GM12878 (cell line): ENCODE results near the gene C19orf44. TPM values are rescaled to one million over a fixed set of nuclear protein-coding genes. Genes with fewer than 3 reads are reported as not detected.
A peak's percentile ranks its signal among the peaks of the same experiment; 100 is the strongest.

Experiments used
- ATAC-seq: fragments of 200-7000 bp; cut with Tn5 transposase; 3 replicates; pipeline ENCODE4 v1.9.1; 2020; ENCODE audit warnings: mild to moderate bottlenecking, moderate library complexity
- BruUV-seq: library from RNA; stranded (reverse); fragments of 400-500 nt; replicated peaks from 2 replicates; lab custom pipeline; 2021; lab: Mats Ljungman, UMichigan
- CTCF ChIA-PET: fragments of 300-600 bp; sonication (Branson Sonifier 250); formaldehyde crosslinking; extraction: SDS; loops from one replicate; lab custom pipeline; 2021; ENCODE audit warnings: inconsistent platforms; lab: Yijun Ruan, JAX
- POLR2A ChIA-PET: fragments of 350-600 bp; formaldehyde crosslinking; extraction: SDS; loops from one replicate; lab custom pipeline; 2021; ENCODE audit warnings: inconsistent platforms; lab: Charles Lee
- RAD21 ChIA-PET: fragments of 300-600 bp; sonication (Branson Sonifier 250); formaldehyde crosslinking; loops from one replicate; lab custom pipeline; 2023; ENCODE audit warnings: antibody characterized with exemption; ENCODE audit not compliant: unreplicated experiment; lab: Charles Lee
- SMC1A ChIA-PET: fragments of 300-600 bp; sonication (Branson Sonifier 250); formaldehyde crosslinking; loops from one replicate; lab custom pipeline; 2023; ENCODE audit not compliant: unreplicated experiment, uncharacterized antibody; lab: Charles Lee
- DNase-seq: peaks from one replicate; pipeline ENCODE4 v3.0.0-alpha.2; 2011; ENCODE audit warnings: low read depth, low spot score
- FAIRE-seq: peaks from 3 replicates; lab custom pipeline; 2011; peaks lifted over from hg19 to GRCh38; lab: Jason Lieb, UNC
- H2AFZ ChIP-seq: 2 replicates; pipeline ENCODE4 v1.6.0; 2011; ENCODE audit warnings: low read depth, low read length, control low read depth; ENCODE audit not compliant: control insufficient read depth
- H3K27ac ChIP-seq: 2 replicates; pipeline ENCODE4 v1.5.1; 2011; ENCODE audit warnings: control low read depth; ENCODE audit not compliant: control insufficient read depth, insufficient read depth
- H3K27me3 ChIP-seq, 2 experiments: replicated peaks in 1 of 2; 2 replicates each; pipeline versions ENCODE4 v1.6.0 to v1.6.1; 2011; ENCODE audit warnings: low read length in 1 of 2; ENCODE audit not compliant: control insufficient read depth in 2 of 2, insufficient read depth in 2 of 2
- H3K36me3 ChIP-seq, 2 experiments: 2 replicates each; pipeline ENCODE4 v1.5.1; 2011; ENCODE audit warnings: low read length in 1 of 2; ENCODE audit not compliant: control insufficient read depth in 2 of 2, insufficient read depth in 2 of 2
- H3K4me1 ChIP-seq: 2 replicates; pipeline ENCODE4 v1.6.1; 2011; ENCODE audit warnings: mild to moderate bottlenecking, low read length, moderate library complexity, mixed read lengths; ENCODE audit not compliant: control insufficient read depth, insufficient read depth
- H3K4me2 ChIP-seq: 2 replicates; pipeline ENCODE4 v1.6.0; 2011; ENCODE audit warnings: control low read depth; ENCODE audit not compliant: control insufficient read depth, insufficient read depth
- H3K4me3 ChIP-seq: fragments of 200-600 bp; sonication (generic); 2 replicates; pipeline ENCODE4 v1.5.1; 2016
- H3K79me2 ChIP-seq: 2 replicates; pipeline ENCODE4 v1.6.0; 2011; ENCODE audit warnings: low read length; ENCODE audit not compliant: control insufficient read depth, insufficient read depth
- H3K9ac ChIP-seq: 2 replicates; pipeline ENCODE4 v1.8.0; 2011; ENCODE audit warnings: low read length, control low read depth, mixed read lengths; ENCODE audit not compliant: control insufficient read depth, insufficient read depth
- H3K9me3 ChIP-seq: replicated peaks from 3 replicates; pipeline ENCODE4 v1.5.1; 2011; ENCODE audit warnings: mild to moderate bottlenecking, low read length; ENCODE audit not compliant: control insufficient read depth, insufficient read depth
- H4K20me1 ChIP-seq: 2 replicates; pipeline ENCODE4 v1.6.0; 2011; ENCODE audit not compliant: control insufficient read depth, insufficient read depth
- BCL3 ChIP-seq: IDR thresholded peaks from 2 replicates; pipeline ENCODE4 v1.6.1; 2011; ENCODE audit warnings: borderline replicate concordance, low read depth, mild to moderate bottlenecking, moderate library complexity, low read length; ENCODE audit not compliant: insufficient read depth, poor library complexity, severe bottlenecking
- BHLHE40 ChIP-seq, 2 experiments: fragments of 450-650 bp in 1 of 2; IDR thresholded peaks; 2 replicates each; pipeline ENCODE4 v1.6.1; 2011 to 2017; ENCODE audit warnings: low read depth in 2 of 2, borderline replicate concordance in 1 of 2, improper control_type of control experiment in 1 of 2, low read length in 1 of 2, mild to moderate bottlenecking in 1 of 2
- BMI1 ChIP-seq: fragments of 450-650 bp; IDR thresholded peaks from 2 replicates; pipeline ENCODE4 v1.6.1; 2016; ENCODE audit warnings: mild to moderate bottlenecking, moderate library complexity, borderline replicate concordance
- ELK1 ChIP-seq: IDR thresholded peaks from 2 replicates; pipeline ENCODE4 v1.6.1; 2012; ENCODE audit warnings: low read depth, low read length, improper control_type of control experiment
- FOXM1 ChIP-seq: IDR thresholded peaks from 2 replicates; pipeline ENCODE4 v1.6.1; 2012; ENCODE audit warnings: low read depth, mild to moderate bottlenecking, inconsistent platforms, low read length, moderate library complexity
- KAT2A ChIP-seq: conservative IDR thresholded peaks from 2 replicates; pipeline ENCODE4 v1.6.1; 2011; ENCODE audit warnings: low read depth, low read length; ENCODE audit not compliant: control insufficient read depth
- NFIC ChIP-seq: IDR thresholded peaks from 2 replicates; pipeline ENCODE4 v1.6.1; 2012; ENCODE audit warnings: low read depth, mild to moderate bottlenecking, inconsistent platforms, low read length, moderate library complexity
- NR2C1 ChIP-seq: fragments of 450-650 bp; IDR thresholded peaks from 2 replicates; pipeline ENCODE4 v1.6.1; 2017; ENCODE audit warnings: antibody characterized with exemption, mild to moderate bottlenecking, moderate library complexity
- POLR2A ChIP-seq: IDR thresholded peaks from 2 replicates; pipeline ENCODE4 v1.6.1; 2011; ENCODE audit warnings: low read depth, mild to moderate bottlenecking, low read length
- SRF ChIP-seq, 2 experiments: IDR thresholded peaks; 2 replicates each; pipeline ENCODE4 v1.6.1; 2011; ENCODE audit warnings: low read depth in 2 of 2, low read length in 2 of 2, mild to moderate bottlenecking in 1 of 2, moderate library complexity in 1 of 2
- STAT3 ChIP-seq: IDR thresholded peaks from 2 replicates; pipeline ENCODE4 v1.6.1; 2011; ENCODE audit warnings: low read depth, low read length, improper control_type of control experiment
- ZNF622 ChIP-seq: fragments of 450-650 bp; IDR thresholded peaks from 2 replicates; pipeline ENCODE4 v1.6.1; 2017; ENCODE audit warnings: mild to moderate bottlenecking, inconsistent platforms
- WGBS: methylation state at CpG from one replicate; pipeline ENCODE4 v1.1.6; 2016; ENCODE audit warnings: low lambda C conversion rate; ENCODE audit not compliant: insufficient replicate concordance, insufficient coverage; ENCODE audit errors: missing lambda C conversion rate; 5-methylcytosine and 5-hydroxymethylcytosine counted together
- in situ Hi-C: fragments of 300-500 bp; cut with MboI; formaldehyde crosslinking; loops from 9 replicates; pipeline ENCODE4 v1.14.3; 2018; ENCODE audit warnings: mixed read lengths
- intact Hi-C: fragments of 100-400 bp; cut with micrococcal nuclease; formaldehyde crosslinking; loops from one replicate; pipeline ENCODE4 v1.14.2; 2022; ENCODE audit not compliant: unreplicated experiment
- polyA plus RNA-seq, 11 experiments: library from polyadenylated mRNA; depleted of rRNA in 4 of 11; unstranded in 6 of 11; stranded (reverse) in 5 of 11; fragments of >200 nt; fragmentation: Nextera tagmentation in 4 of 11; fragmentation: Illumina TruSeq in 1 of 11; extraction: Ambion mirVana in 4 of 11; extraction: Trizol in 1 of 11; gene quantifications; 1 replicate in 1 of 11; 2 replicates in 10 of 11; pipeline versions ENCODE4 v1.2.1 to v1.2.3, GENCODE V29; 2011 to 2016; ENCODE audit warnings: inconsistent platforms in 2 of 11, missing spikeins in 2 of 11, low read depth in 1 of 11
- total RNA-seq, 4 experiments: library from RNA; depleted of rRNA in 3 of 4; stranded (reverse); fragments of >200 nt in 3 of 4; fragmentation: Illumina TruSeq in 1 of 4; extraction: Trizol in 1 of 4; gene quantifications; 2 replicates each; pipeline versions ENCODE4 v1.2.1 to v1.2.3, GENCODE V29; 2013 to 2021

Gene C19orf44
- total and polyA plus RNA-seq, 10 of the 15 experiments (the other 5 are each of a cell fraction or from before 2014, with no cell fraction given): 0.26 to 5.2 (median 3.6) TPM

DNA sequence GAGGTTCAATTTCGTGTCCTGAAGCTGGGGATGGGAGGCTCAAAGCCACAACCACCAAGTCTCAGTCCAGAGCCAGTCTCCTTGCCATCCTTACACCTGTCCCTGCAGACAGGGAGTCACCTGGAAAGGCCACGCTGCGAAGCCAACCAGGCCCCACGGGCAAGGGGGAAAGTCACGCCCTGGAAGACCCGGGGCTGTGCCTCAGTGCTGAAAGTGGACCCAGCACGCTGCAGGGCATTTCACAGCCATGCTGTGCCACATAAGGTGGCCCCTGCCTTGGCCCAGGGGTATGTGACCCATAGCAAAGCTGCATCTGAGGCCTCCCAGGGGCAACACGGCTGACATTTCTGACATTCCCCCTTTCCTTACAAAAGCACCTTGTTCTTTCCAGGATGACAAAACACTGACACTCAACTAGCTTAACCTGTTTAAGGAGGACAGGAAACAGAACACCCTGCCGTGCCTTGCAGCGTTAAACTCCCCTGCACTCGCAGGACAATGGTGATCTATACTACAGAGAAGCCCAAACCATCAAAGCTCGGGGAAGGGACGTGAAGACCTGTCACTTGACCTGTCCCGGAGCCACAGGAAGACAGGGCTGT lies 31.2 kb downstream of the C19orf44 start:
- H3K4me2 ChIP-seq: no peak overlapping the region
- RAD21 ChIA-PET: interaction anchor here (0.6 to 1.4 kb wide), 3 partner anchors 47 to 137 kb away, joined by 3 read pairs; no protein-coding TSS in a partner anchor
- H3K4me1 ChIP-seq: no peaks in the 10 kb centered on the region
- in situ Hi-C loops: no loop called here
- CTCF ChIA-PET: interaction anchor here (0.6 to 1.8 kb wide), 5 partner anchors 60 to 333 kb away, joined by 3 to 6 read pairs (median 4); no protein-coding TSS in a partner anchor
- H3K79me2 ChIP-seq: no peaks in the 10 kb centered on the region
- ATAC-seq (no peak), FAIRE-seq (no peak), DNase-seq (no peak)
- TSS peak; percentile 47 for BruUV-seq
- WGBS: 88% methylated on average over 14 of the region's 14 CpGs
- H3K27ac ChIP-seq: no peak overlapping the region
- no peak overlapping the region for H3K4me3 ChIP-seq
- no peak for TF ChIP-seq ELK1
- TF ChIP-seq, all 136 proteins: peak for 0
- intact Hi-C loops: no loop called here
- SMC1A ChIA-PET: interaction anchor here (0.5 to 1.8 kb wide), 3 partner anchors 10 to 59 kb away, joined by 3 to 4 read pairs (median 3); partner anchors contain the start of genes C19orf44 and CALR3
- H3K9me3 ChIP-seq: no peaks in the 10 kb centered on the region
- POLR2A ChIA-PET: interaction anchor here (0.5 kb wide), 1 partner anchor 123 kb away, joined by 5 read pairs; no protein-coding TSS in a partner anchor
- no peaks in the 10 kb centered on the region for H4K20me1 ChIP-seq
- H2AFZ ChIP-seq: no peak overlapping the region
- H3K9ac ChIP-seq: no peak overlapping the region
- no peaks in the 10 kb centered on the region for H3K27me3 ChIP-seq
- H3K36me3 ChIP-seq: peaks cover 27 to 71% of the 10 kb centered on the region in 2 experiments

GRCh38 chr19:16527971-16528521 lies 31.9 kb downstream of the C19orf44 start:
- H4K20me1 ChIP-seq: no peaks in the 10 kb centered on the region
- POLR2A ChIA-PET: interaction anchor here (0.5 kb wide), 1 partner anchor 122 kb away, joined by 5 read pairs; no protein-coding TSS in a partner anchor
- FAIRE-seq (peak; percentile 35), ATAC-seq (peak; percentile 86), DNase-seq (no peak)
- no peaks in the 10 kb centered on the region for H3K27me3 ChIP-seq
- H3K9me3 ChIP-seq: no peaks in the 10 kb centered on the region
- WGBS: 86% methylated on average over 12 of the region's 12 CpGs
- peaks cover 27 to 71% of the 10 kb centered on the region in 2 experiments for H3K36me3 ChIP-seq
- in situ Hi-C loops: no loop called here
- H3K9ac ChIP-seq: no peak overlapping the region
- BruUV-seq: no TSS peak
- CTCF ChIA-PET: interaction anchor here (0.6 to 1.8 kb wide), 5 partner anchors 60 to 333 kb away, joined by 3 to 6 read pairs (median 4); no protein-coding TSS in a partner anchor
- H3K79me2 ChIP-seq: no peaks in the 10 kb centered on the region
- no peak overlapping the region for H2AFZ ChIP-seq
- intact Hi-C loops: no loop called here
- H3K27ac ChIP-seq: no peak overlapping the region
- H3K4me2 ChIP-seq: no peak overlapping the region
- SMC1A ChIA-PET: interaction anchor here (0.7 to 1.8 kb wide), 4 partner anchors 11 to 133 kb away, joined by 3 to 4 read pairs (median 3); partner anchors contain the start of gene TMEM38A
- no peaks in the 10 kb centered on the region for H3K4me1 ChIP-seq
- H3K4me3 ChIP-seq: no peak overlapping the region
- RAD21 ChIA-PET: interaction anchor here (1.2 to 1.4 kb wide), 2 partner anchors 46 to 86 kb away, joined by 3 read pairs; no protein-coding TSS in a partner anchor
- TF ChIP-seq BMI1 (no peak), SRF (IDR thresholded peaks at IDR 0.05; ENCODE audit: low read depth in 2 of 2, low read length in 2 of 2) (no peak), POLR2A (0 out of 2 replicates have a peak, but pooled peaks have one; percentile 30), ZNF622 (no peak), STAT3 (no peak), KAT2A (no peak), BHLHE40 (IDR thresholded peaks at IDR 0.05; ENCODE audit: borderline replicate concordance in 1 of 2, low read depth in 2 of 2, low read length in 1 of 2) (no peak), NFIC (no peak), FOXM1 (no peak), NR2C1 (no peak), BCL3 (no peak)
